Activated CD8-positive, alpha-beta memory T cell treated with anti-CD3 and anti-CD28 coated beads, Interleukin-2, amount 50 U/mL, for 48 hours (primary cell): ENCODE results near the gene TPRN.

Experiments
- DNase-seq: peaks from one replicate; pipeline ENCODE4 v3.0.0-alpha.2; 2020

Gene TPRN

GRCh38 chr9:137224830-137225694 lies 24.5 kb upstream of the TPRN start, which contains the start of gene CYSRT1:
TSS of gene CYSRT1 (plus strand) at chr9:137225174. CDS start at chr9:137225622, 448 bp downstream.
- no peak for DNase-seq

- peak; percentile 99 for DNase-seq
Observed at GRCh38 chr9:137223078-137223970, 22.8 kb upstream of the TPRN start.

GRCh38 chr9:137222190-137223077 lies 21.9 kb upstream of the TPRN start, which contains the start of gene RNF208:
TSS of gene RNF208 (minus strand) at chr9:137222240. CDS start at chr9:137221212, 1,028 bp downstream.
- DNase-seq = no peak

- no peak for DNase-seq
Observed at GRCh38 chr9:137221506-137222111, 21.1 kb upstream of the TPRN start.

GRCh38 chr9:137221095-137221505 lies 20.6 kb upstream of the TPRN start:
- no peak for DNase-seq

GRCh38 chr9:137220317-137221094 lies 20.0 kb upstream of the TPRN start:
- DNase-seq = no peak

- no peak for DNase-seq
Observed at GRCh38 chr9:137219757-137220316, 19.3 kb upstream of the TPRN start.

- no peak for DNase-seq
Observed at GRCh38 chr9:137218754-137219271, 18.3 kb upstream of the TPRN start.

- no peak for DNase-seq
Observed at GRCh38 chr9:137218212-137218753, 17.7 kb upstream of the TPRN start.

- no peak for DNase-seq
Observed at GRCh38 chr9:137217276-137218211, 17.0 kb upstream of the TPRN start.

- DNase-seq = no peak
Observed at GRCh38 chr9:137216188-137216965, 15.8 kb upstream of the TPRN start.

GRCh38 chr9:137215196-137215986 lies 14.8 kb upstream of the TPRN start:
- no peak for DNase-seq

- DNase-seq = no peak
Observed at GRCh38 chr9:137214620-137215019, 14.1 kb upstream of the TPRN start.

GRCh38 chr9:137213160-137214060 lies 12.9 kb upstream of the TPRN start:
- DNase-seq = no peak

- no peak for DNase-seq
Observed at GRCh38 chr9:137212520-137212919, 12.0 kb upstream of the TPRN start.

GRCh38 chr9:137211532-137211931 lies 11.0 kb upstream of the TPRN start:
- no peak for DNase-seq
